ENCODE data around the gene APEH.

APEH gene

DNA sequence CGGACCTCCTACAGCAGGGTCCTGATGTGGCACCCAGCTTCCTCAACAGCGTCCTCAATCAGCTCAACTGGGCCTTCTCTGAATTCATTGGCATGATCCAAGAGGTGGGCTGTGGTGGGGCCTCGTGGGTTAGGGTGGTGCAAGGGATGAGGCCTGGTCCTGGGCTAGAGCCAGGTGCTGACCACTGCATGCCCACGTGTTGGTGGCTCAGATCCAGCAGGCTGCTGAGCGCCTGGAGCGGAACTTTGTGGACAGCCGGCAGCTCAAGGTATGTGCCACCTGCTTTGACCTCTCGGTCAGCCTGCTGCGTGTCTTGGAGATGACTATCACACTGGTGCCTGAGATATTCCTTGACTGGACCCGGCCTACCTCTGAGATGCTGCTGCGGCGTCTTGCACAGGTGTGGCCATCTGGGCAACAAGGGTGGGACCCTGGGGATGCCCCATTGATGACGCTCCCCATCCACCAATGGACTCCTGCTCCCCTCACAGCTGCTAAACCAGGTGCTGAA lies 41.5 kb downstream of the APEH start:
- no peak for DNase-seq

DNA sequence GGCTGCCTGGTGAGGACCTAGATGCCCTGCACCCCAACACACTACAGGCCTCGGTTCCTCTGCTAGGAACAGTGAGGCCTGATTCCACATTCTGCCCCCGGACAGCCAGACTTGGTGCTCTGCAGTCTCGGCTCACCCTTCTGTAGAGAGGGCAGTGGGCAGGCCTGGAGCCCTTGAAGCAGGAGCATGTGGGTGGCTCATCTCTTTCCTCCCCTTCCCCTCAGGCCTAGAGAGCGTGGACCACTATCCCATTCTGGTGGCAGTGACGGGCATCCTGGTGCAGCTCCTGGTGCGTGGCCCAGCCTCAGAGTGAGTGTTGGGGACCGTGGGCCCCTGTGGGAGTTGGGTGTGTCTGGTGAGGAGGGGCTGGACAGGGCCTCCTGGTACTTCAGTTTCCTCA lies 42.0 kb downstream of the APEH start:
- no peak for DNase-seq

DNA sequence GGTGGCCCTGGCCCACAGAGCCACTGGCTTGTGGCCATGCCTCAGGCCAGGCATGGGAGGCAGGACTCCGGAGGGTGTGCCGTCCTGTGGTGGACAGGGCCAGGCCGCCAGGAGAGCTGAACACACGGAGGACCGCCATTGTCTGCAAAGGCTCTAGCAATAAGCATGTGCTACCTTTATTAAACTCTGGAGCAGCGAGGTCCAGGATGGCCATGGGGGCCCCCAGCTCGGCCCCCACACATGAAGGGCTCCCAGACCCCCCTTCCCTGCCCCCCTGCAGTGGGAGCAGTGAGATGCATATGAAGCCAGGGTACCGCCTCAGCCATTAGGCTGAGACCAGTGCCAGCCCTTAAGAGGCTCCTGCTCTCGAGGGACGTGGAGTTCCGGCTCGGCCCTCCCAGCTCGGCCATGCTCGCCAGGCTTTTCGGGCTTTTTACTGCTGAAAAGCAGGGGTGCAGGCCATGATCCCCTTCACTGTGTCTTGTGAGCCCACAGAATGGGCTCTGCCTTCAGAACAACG lies 42.6 kb downstream of the APEH start:
- no peak for DNase-seq

DNA sequence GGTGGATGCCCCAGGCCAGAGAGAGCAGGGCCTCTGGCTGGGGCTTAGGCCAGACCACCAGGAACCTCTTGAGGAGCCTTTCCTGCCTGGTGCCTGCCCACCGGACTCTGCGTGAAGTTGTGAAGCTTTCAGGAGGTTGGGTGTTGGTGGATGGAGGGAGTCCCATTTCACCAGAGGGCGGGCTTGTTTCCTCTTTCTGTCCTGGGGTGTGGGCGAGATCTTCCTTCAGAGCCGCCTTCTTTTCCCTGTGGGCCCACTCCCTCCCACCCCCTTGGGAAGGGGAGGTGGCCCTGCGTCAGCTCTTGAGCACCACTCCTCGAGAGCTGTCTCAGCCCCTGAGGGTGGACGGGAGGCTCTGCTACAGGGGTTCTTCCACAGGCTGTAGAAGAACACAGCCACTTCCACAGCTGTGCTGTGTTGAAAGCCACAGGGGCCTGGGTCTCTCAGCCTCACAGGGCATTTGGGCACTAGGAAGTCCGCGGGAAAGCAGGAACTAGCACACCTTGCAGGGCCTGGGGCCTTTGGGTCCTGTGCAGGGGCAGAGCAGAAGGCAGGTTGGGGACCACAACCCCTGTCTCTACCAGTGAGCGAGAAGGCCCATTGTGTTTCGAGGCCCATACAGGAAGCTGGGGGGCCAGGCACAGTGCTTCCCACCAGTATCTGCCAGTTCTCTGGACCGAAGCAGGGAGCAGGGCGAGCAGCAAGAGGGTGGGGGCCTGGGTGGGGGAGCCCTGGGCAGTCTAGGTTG lies 43.2 kb downstream of the APEH start:
- DNase-seq: no peak

DNA sequence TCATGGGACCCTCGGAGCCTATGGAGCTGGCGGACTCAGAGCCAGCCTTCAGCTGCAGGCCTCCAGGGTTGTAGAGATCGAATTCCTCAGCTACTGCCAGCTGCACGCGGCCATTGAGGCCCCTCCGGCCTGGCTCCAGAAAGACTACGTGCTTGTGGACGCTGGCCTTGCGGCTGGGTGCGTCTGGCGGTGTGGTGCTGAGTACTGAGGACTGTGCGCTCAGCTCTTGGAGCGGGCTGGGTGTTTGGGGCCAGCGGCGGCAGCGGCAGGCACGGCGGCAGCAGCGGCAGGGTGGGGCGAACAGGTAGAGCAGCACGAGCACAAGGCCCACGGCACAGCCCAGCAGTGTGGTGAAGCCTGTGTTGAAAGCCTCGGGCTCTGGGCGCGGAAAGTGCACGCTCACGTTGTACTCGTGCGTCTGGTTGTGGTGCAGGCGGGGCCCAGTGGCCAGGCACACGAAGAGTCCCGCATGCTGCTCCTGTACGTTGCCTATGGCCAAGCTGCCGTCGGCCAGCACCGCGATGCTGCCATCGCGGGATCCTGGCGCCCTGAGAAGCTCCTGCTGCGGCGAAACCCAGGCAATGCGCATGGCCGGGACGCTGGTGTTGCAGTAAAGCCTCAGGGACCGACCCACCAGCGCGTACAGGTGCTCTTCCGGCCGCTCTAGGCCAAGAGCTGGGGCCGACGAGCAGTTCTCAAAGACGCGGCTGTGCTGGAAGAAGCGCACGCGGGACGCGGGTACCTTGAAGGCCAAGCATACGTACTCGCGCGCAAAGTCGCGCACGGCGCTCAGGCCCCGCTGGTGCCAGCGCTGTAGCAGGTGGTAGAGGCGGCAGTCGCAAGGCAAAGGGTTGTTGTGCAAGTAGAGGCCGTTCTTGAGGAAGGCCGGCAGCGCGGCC lies 44.1 kb downstream of the APEH start:
- no peak for DNase-seq

DNA sequence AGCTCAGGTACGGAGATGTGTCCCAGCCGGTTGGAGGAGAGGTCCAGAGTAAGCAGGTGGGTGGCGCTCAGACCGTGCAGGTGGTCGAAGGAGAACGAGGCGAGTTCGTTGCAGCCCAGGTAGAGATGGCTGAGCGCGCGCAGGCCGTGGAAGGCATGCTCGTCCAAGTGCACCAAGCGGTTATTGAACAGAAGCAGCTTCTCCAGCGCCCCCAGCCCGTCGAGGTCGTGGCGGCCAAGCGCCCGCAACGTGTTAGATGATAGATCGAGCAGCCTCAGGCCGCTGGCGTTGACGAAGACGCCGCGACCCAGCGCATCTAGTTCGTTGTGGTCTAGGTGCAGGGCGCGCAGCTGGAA lies 44.7 kb downstream of the APEH start:
- no peak for DNase-seq

DNA sequence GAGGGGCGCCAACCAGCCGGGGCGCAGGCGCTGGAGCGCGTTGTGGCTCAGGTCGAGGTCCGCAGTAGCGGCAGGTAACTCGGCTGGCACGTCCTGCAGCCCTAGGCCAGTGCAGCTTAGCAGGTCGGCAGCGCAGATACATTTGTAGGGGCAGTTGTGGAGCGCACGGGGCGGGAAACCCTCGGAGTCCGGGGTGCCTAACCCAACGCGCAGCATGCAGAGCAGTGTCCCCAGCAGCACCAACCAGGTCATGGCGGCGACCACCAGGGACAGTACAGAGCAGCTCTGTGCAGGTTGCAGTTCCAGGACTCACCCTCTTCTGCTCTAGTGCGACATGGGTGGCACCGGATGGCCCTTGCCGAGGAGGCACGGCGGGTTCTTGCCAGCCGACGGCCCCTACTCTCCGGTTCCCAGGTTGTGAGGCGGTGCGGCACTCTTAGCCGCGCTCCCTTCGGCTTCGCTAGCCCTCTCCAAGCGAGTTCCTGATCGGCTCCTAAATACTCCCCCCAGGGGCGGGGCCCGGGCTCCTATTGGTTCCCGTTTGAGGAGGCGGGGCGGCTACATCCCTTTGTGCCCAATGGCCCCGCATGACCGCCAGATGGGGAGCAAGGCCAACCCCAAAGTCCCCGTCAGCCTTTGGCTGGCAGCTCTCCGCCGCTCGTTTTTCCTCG lies 45.2 kb downstream of the APEH start, which contains the start of gene AMIGO3:
AMIGO3 (minus strand) TSS at position 471 of the 671 bp plus-strand sequence; CDS start at position 252, 219 bp downstream.
- peak; percentile 68 to 85 for DNase-seq

DNA sequence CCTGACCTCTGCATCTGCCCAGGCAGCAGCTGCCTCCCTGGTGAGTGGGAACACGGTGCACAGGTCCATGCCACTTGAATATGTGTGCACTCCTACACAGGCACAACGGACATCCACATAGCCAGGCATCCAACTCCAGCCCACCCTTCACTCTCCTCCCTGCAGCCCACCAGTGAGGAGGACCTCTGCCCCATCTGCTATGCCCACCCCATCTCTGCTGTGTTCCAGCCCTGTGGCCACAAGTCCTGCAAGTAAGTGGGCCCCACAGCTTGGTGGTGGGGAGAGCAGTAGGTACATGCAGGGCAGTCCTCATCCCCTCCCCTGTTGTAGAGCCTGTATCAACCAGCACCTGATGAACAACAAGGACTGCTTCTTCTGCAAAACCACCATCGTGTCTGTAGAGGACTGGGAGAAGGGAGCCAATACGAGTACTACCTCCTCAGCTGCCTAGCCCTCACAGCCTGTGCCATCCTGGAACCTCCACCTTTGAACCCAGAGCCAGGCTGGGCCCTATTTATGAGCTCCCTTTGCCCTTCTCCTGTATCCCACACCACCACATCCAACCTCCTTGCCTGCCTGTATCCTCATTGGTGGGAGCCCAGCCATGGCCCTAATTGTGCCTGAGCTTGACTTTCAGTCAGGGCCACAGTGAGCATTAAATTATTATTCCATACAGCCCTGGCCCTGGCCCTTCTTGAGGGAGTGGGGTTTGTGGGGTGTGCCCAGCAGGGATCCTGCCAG lies 46.9 kb downstream of the APEH start:
- DNase-seq: no peak

DNA sequence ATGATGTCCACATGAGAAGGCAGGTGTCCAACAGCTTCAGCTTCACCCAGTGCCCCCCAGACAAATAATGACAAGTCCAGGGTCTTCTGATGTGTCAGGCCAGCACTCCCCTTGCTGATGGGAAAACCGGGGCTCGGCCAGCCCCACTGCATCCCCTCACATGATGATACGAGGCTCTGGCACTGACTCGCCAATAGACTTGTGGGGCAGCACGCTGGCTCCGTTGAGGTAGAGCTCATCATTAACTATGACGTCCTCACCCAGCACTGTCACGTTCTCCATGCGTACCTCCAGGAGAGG lies 47.4 kb downstream of the APEH start:
- no peak for DNase-seq

DNA sequence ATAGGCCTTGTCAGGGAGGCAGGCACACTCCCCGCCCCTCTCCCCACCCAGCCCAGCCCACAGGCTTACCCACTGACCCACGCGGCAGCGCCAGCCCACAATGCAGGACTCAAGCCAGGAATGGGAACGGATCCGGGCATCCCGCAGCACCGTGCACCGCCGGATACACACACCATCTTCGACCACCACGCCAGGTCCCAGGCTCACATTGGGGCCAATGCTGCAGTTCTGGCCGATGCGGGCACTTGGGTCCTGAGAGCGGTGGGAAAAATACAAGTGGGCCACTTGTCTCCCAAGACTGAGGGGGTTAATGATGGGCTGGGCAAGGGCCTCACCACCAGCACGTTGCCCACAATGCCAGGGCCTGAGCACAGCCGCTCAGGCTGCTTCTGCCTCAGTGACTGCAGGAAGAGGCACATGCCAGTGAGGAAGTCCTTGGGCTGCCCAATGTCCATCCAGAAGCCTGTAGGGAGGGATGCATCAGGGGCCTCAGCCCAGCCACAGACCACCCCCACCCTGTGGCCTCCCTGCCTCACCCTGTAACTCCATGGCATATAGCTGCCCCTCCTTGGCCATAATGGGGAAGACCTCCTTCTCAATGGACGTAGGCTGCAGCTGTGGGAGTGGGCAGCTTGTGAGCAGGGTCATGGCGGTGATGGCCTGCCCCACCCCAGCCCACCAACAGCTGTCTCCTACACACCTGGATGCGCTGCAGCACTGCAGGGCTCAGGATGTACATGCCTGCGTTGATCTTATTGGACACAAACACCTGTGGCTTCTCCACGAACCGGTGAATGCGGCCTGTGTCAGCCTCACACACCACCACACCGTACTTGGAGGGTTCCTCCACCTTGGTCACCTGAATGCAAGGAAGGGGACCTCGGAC lies 48.0 kb downstream of the APEH start:
- no peak for DNase-seq

DNA sequence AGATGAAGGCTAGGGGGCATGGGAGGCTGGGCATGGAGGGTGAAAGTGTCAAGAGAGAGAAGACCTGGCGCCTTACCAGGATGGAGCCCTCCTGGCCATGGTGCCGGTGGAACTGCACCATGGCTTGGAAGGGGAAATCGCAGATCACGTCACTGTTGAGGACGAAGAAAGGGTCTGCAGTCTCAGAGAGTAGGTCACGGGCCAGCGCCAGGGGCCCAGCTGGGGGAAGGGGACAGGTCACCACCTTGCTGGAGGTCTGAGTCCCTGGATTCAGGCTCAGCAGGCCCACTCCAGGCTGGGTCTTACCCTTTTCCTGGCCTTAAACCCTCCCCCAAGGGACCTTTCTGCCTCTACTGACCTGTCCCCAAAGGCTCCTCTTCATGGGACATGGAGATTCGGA lies 48.7 kb downstream of the APEH start:
- DNase-seq: no peak

DNA sequence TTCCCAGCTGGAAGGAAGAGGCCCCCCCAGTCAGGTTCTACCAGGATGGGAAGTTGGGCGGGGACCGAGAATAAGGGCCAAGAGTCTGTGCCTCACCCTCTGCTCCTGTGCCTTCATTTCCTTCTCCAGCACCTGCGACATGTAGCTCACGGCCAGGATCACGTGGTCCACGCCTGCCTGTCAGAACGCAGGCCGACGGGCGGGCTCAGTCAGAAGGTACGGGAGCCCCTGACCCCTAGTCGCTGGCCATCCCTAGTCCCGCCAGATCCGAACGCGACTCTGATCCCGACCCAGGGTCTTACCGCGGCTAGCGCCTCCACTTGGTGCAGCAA lies 49.1 kb downstream of the APEH start:
- DNase-seq: no peak

DNA sequence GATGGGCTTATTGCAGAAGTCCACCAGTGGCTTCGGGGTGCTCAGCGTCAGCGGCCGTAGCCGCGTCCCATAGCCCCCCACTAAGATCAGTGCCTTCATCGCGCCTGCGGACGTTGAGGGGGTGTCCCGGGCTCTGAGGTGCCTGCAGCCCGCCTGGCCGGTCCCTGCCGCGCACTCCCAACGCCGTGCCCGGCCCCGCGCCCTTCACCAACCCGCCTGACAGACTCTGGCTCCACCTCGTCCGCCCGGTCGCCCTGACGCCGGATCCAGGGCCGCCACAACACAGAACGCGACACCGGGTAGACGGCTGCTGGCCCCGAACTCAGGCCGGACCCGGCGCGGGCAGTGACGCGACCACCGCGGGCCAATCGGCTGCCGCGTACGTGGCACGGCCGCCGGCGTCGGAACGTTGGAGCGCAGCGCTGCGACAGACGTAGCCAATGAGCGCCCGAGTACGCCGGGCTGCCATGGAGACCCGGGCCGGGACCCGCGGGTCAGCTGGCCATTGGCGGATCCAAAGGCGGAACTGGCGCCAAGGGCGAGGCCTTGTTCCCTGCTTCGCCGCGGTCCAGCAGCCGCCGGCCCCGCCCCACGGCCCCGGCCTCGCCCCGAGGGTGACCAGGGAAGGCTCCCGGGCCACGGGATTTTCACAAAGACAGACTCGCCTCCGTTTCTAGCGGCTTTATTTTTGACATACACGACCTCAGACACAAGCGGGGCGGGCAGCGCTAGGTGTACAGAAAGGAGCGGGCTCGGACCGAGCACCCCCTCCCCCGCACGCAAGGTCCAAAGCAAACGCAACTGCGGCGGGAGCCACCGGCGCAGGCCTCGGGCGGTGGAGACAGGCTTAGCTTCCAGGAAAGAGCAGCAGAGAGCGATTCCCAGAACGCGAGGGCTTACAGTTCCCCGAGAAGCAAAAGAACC lies 49.7 kb downstream of the APEH start, which contains the start of gene GMPPB:
GMPPB (minus strand) TSS at position 324 of the 924 bp plus-strand sequence; CDS start at position 99, 225 bp downstream.
- peak; percentile 80 to 95 for DNase-seq

DNA sequence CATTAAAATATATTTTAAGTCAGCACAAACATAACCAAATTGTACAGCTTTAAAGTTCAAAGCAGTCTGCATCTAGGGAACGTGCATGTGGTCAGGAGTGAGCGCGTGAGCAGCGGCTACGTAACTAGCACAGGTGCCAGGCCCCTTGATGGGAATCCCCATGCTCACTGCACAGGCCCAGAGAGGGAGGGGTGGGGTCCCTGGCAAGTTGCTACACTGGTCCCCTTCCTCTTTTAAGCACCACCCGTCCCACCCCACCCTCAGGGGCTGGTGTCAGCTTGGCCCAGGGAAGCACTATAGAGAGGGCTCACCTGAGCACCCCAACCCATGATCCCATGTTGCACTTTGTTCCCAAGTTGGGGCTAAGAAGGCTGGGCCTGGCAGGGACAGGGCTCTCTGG lies 50.4 kb downstream of the APEH start:
- no peak for DNase-seq

DNA sequence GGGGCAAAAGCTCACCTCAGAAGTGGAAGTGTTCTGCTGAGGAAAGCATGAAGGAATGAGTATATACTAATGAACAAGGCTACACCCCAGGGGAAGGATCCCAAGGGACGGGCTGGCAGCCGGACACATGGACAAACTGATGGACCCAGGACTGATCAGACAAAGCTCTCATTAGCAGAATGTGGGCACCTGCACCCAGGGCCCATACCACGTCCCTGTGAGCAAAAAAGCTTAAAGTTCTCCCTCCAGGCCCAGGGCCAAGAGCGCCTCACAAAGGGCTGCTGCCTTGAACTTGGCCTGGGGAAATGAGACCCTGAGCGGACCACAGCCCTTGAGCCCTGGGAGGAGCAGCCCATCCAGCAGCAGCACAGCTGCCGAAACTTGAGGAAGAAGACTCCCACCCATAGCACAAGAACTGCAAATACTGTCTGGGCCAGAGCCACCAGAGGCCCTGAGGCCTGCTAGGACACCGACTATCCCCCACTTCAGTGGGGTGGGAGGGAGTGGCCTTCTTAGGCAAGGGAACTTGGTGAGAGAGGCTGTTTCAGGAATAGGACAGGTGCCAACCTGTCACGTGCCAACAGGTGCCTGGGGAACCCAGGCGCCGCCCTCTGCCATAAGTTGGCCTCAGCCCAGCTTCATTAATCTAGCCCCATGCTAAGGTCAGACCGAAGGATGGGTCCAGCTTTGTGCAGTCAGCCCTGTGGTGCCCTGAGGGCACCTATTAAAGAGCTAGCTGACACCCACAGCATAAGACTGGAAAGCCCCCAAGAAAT lies 51.9 kb downstream of the APEH start:
- no peak for DNase-seq

DNA sequence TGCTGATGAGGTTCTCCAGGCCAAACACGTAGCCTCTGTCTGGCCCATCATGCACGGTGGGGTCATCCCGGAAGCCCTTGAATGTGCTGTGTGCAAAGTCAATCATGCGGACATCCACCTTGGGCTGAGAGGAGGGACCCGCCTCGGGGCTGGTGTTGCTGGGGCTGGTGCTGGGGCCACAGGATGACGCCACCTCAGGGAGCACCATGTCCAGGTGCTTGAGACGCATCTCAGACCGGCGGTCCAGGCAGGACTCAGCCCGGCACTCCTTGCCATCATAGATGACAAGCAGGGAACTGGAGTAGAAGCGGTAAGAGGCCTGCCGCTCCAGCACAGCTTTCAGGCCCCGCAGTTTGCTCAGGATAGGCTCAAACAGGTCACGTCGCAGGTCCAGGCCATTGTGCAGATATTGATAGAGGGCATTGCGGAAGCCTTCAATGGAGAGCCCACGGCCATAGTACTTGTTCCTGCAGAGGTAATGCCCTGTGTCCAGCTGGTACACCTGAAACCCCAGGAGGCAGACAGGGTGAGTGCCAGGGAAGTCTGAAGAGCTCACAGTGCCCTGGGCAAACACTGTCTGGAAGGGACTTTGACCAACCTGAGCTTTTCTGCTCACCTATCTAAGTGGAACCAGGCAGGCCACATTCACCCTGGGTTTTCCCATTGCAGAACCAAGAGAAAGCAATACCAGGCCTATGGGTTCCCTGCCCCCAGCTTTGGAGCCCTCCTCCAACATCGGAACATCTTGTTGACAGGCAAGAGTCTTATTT lies 53.2 kb downstream of the APEH start:
- no peak for DNase-seq

DNA sequence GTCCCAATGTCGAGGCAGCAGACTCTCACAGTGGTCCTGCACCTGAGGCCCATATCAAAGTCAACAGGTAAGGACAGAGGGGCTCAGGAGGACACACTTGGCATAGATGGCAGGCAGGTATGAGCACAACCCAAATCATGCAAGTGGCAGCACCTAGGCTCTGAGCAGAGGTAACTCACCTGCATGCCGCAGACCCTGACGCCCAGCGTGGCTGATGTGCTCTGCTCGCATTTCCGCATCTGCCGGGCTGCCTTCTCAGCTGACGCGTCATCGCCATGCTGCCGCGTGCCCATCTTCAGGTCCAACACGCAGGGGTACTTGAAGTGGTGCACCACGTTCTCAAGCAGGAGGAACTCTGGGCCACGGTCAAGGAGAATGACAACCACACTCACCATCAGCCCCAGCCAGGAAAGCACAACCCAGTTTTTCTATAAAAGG lies 53.8 kb downstream of the APEH start:
- DNase-seq: no peak

DNA sequence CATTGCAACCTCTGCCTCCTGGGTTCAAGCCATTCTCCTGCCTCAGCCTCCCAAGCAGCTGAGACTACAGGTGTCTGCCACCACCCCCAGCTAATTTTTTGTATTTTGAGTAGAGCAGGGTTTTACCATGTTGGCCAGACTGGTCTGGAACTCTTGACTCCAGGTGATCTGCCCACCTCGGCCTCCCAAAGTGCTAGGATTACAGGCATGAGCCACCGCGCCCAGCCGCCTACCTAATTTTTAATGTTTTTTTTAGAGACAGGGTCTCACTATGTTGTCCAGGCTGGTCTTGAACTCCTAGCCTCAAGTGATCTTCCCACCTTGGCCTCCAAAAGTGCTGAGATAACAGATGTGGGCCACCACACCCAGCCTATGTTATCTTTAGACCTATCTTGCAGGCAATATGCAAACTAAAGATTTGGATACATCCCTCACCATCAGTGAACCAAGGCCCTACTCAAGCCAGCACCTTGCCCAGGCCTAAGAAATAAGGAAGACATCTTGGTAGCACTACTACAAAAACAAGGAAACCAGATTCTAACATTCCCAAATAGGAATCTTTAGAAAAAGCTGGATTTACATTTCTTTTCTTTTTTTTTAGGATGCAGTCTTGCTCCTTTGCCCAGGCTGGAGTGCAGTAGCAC lies 55.9 kb downstream of the APEH start:
- DNase-seq: no peak
